Esophagus muscularis mucosa (tissue), 3 donors: Measurements from ENCODE around the gene RPS6KA2.
"Not testable (repeated sequence)": the region's sequence is repeated elsewhere in the genome, so short reads cannot be mapped to it uniquely, and the experiment has no call there.

Experiments
- CTCF ChIP-seq, 3 experiments: fragments of 200-600 bp in 2 of 3; fragments of 450-650 bp in 1 of 3; sonication (generic) in 2 of 3; IDR thresholded peaks; one replicate each; pipeline ENCODE4 v1.5.1; 2017 to 2019; ENCODE audit warnings: antibody characterized with exemption in 3 of 3, mild to moderate bottlenecking in 2 of 3, moderate library complexity in 1 of 3
- EP300 ChIP-seq: sonication (generic); formaldehyde crosslinking; IDR thresholded peaks from one replicate; pipeline ENCODE4 v1.6.1; 2017; ENCODE audit warnings: antibody characterized with exemption

DNA sequence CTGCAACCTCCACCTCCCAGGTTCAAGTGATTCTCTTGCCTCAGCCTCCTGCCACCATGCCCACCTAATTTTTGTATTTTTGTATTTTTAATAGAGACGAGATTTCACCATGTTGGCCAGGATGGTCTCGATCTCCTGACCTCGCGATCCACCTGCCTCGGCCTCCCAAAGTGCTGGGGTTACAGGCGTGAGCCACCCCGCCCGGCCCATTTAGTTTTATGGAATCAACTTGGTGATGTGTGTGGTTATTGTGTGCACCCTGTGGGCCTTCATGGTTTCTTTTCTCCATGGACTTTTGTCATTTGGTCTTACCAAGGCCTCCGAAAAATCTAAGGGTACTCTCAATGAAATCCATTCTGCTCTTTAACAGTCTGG, 88.1 kb downstream of the RPS6KA2 start:
- not testable (repeated sequence) for TF ChIP-seq CTCF (IDR thresholded peaks at IDR 0.05); EP300
